Skeletal muscle tissue (tissue), 4 donors: ENCODE results near the gene SLC8A3. TPM values are rescaled to one million over a fixed set of nuclear protein-coding genes. Genes with fewer than 3 reads are reported as not detected.

Experiments used
- H3K27ac ChIP-seq: one replicate; pipeline ENCODE4 v1.7.0; 2013; ENCODE audit warnings: mild to moderate bottlenecking, low read depth, low read length, inconsistent platforms
- H3K27me3 ChIP-seq, 3 donors: one replicate each; pipeline ENCODE4 v1.7.0; 2013; ENCODE audit warnings: low read length in 3 of 3; ENCODE audit not compliant: control insufficient read depth in 3 of 3, insufficient read depth in 3 of 3
- H3K36me3 ChIP-seq, 3 donors: one replicate each; pipeline ENCODE4 v1.7.0; 2013; ENCODE audit warnings: low read length in 3 of 3; ENCODE audit not compliant: control insufficient read depth in 3 of 3, insufficient read depth in 3 of 3
- H3K4me1 ChIP-seq, 3 donors: one replicate each; pipeline ENCODE4 v1.7.0; 2013; ENCODE audit warnings: low read length in 3 of 3, mild to moderate bottlenecking in 3 of 3; ENCODE audit not compliant: control insufficient read depth in 3 of 3, insufficient read depth in 3 of 3
- H3K4me3 ChIP-seq, 3 donors: one replicate each; pipeline ENCODE4 v1.7.0; 2013; ENCODE audit warnings: low read length in 3 of 3
- H3K9ac ChIP-seq, 3 donors: one replicate each; pipeline ENCODE4 v1.7.0; 2013; ENCODE audit warnings: low read length in 3 of 3, mild to moderate bottlenecking in 3 of 3, moderate library complexity in 2 of 3, low read depth in 1 of 3
- H3K9me3 ChIP-seq, 3 donors: one replicate each; pipeline ENCODE4 v1.7.0; 2013; ENCODE audit warnings: low read length in 3 of 3; ENCODE audit not compliant: control insufficient read depth in 3 of 3
- total RNA-seq: library from RNA; depleted of rRNA; stranded (reverse); fragments of >200 nt; gene quantifications from one replicate; pipeline ENCODE4 v1.2.3, GENCODE V29; 2014
- donor health status: Osteomylitis.

Gene SLC8A3
- total RNA-seq, 1 donor from 2014 or later: 13.0 TPM

DNA sequence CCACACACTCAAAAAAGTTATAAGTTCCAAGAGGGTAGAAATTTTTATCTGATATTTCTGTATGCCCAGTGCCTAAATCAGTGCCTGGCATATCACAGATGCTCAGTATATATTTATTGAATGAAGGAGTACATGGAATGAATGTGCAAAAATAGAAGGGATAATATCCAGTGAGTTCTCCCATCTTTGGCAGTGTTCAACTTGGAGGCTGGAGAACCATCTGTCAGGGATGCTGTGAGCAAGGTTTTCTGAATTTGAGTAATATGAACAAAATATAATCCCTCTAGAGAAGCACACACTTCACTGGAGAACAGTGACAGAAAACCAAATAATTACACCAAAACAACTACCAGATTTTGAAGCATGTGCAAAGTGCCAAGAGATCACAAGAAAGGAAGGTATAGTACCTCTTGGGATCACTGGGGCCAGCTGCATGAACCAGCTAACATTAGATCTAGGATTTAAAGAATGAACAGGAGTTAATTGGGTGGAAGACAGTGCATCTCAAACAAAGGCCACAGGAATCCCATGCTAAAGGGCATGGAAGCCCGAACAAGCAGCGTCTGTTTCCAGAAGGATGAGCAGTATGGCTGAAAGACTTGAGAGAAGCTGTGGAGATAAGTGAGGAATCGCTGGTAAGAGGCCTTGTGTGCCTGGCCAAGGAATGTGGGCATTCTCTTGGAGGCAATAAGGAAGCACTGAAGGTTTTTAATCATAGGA is 11.5 kb downstream of the SLC8A3 start:
- Histone ChIP-seq H3K4me3 (no peak overlapping the region), H3K4me1 (peaks cover 2 to 48% (median 23%) of the 10 kb centered on the region in 3 donors), H3K36me3 (no peaks in the 10 kb centered on the region), H3K9ac (no peak overlapping the region), H3K27me3 (no peaks in the 10 kb centered on the region), H3K9me3 (no peaks in the 10 kb centered on the region), H3K27ac (no peak overlapping the region)

DNA sequence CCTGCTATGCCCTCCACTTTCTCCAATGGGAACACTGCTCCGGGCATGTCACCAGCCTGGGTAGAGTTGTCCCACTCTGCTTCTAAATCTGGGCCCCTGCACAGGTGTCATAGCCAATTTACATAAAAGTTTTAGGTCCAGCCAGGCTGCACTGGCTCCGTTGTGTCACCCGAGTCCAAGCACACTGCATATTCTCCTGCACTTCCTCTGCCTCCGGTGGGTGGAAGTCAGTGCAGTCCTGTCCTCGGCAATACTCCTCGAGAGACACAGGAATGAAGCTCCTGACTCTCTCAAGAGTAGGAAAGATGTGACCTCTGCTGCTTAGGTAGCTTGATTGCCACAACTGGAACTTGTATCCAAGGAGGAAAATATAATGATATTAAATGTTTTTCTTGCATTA is 15.2 kb downstream of the SLC8A3 start:
- Histone ChIP-seq H3K4me1 (peaks cover 0 to 18% (median 5%) of the 10 kb centered on the region in 3 donors), H3K9me3 (no peaks in the 10 kb centered on the region), H3K9ac (no peak overlapping the region), H3K27me3 (no peaks in the 10 kb centered on the region), H3K27ac (no peak overlapping the region), H3K4me3 (no peak overlapping the region), H3K36me3 (no peaks in the 10 kb centered on the region)

DNA sequence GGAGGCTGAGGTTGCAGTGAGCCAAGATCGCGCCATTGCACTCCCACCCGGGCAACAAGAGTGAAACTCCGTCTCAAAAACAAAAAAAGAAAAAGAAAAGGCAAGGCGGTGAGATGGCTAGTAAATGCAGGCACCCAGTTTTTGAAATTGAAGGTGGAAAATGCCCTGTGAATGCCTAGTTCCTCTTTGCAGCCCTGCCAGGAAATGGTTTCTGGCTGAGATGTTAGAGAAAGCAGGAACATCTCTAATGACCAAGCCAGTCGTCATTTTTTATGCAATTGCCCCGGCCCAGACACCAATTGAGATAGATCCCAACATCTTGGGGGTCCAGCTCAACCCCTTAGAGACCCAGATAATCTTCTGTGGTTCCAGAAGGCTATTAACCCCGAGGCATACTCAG is 17.0 kb downstream of the SLC8A3 start:
- Histone ChIP-seq H3K9me3 (no peaks in the 10 kb centered on the region), H3K4me3 (no peak overlapping the region), H3K27ac (no peak overlapping the region), H3K36me3 (peaks cover 7 to 17% (median 16%) of the 10 kb centered on the region in 3 donors), H3K4me1 (peaks cover 0 to 18% (median 5%) of the 10 kb centered on the region in 3 donors), H3K27me3 (no peaks in the 10 kb centered on the region), H3K9ac (no peak overlapping the region)

DNA sequence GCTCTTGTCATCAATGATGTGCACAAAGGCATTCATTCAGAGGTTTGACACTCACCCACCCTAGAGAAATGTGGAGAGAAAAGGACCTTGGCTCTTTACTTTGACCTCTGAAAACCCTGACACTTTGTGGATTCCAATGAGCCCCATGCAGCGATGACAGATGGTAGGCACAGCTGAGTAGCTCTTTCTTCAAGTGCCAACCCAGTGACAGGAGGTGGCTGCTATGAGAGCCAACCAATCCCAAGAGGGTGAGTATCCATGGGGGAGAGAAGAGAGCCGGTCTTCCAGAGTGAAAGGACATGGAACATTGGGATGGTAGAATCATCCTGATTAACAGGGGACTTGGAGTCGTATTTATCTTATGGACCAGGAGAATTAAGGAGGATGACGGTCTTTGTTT is 17.8 kb downstream of the SLC8A3 start:
- Histone ChIP-seq H3K27me3 (no peaks in the 10 kb centered on the region), H3K27ac (peak overlapping the region; percentile 15), H3K36me3 (peaks cover 9 to 21% (median 17%) of the 10 kb centered on the region in 3 donors), H3K4me3 (no peak overlapping the region), H3K9ac (no peak overlapping the region), H3K4me1 (peaks cover 0 to 16% (median 5%) of the 10 kb centered on the region in 3 donors), H3K9me3 (no peaks in the 10 kb centered on the region)

DNA sequence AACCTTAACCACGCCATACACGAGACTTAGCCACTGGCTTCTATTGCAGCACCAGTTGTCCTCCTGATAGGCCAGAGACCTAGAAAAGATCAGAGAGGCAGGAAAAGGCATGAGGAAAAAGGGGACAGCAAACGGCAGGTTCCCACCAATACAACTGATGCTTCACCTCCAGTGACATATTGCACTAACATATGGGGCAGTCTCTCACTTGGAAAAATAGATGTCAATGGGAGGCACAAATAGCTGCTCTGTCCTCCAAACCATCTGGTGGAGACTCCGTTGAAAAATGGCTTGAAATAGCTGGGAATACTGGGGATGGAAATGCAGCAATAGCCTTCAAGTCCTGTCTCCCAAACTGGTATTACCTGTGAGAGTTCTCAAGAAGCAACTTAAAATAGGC is 20.3 kb downstream of the SLC8A3 start:
- H3K36me3 ChIP-seq: peaks cover 9 to 21% (median 17%) of the 10 kb centered on the region in 3 donors

DNA sequence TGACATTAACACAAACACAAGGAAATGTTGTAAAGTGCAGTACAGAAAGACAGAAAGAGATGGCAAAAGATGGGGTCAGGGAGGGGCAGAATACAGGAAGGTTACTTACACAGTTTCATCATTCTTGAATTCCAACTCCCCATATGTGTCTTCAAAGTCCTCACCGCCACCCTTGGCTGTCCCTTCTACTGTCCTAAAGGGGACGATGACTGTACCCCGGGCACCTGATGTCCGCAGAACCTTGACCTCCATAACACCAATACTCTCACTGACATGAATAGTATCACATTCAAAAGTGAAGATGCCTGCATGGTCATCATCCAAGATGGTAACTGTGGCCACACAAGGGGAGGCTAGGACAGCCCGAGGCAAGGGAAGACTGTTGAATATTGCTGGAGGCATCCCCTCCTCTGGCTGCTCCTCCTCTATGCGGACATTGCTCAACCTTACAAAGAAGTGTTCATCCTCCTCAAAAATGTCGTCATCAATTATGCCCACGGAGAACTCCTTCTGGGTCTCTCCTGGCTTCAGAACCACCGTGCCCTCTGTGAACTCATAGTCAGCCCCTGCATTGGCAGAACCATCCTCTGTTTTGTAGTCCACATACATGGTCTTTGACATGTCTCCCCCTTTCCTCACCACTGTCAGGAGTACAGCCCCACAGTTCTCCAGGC is 22.1 kb downstream of the SLC8A3 start:
- H3K4me1 ChIP-seq: no peaks in the 10 kb centered on the region
- no peak overlapping the region for H3K27ac ChIP-seq
- peaks cover 9 to 21% (median 17%) of the 10 kb centered on the region in 3 donors for H3K36me3 ChIP-seq
- no peaks in the 10 kb centered on the region for H3K9me3 ChIP-seq
- no peaks in the 10 kb centered on the region for H3K27me3 ChIP-seq
- H3K4me3 ChIP-seq: no peak overlapping the region
- H3K9ac ChIP-seq: no peak overlapping the region

More for the DNA sequence above, 20.3 kb downstream of the SLC8A3 start:
- Histone ChIP-seq H3K27ac (no peak overlapping the region), H3K9ac (no peak overlapping the region), H3K27me3 (no peaks in the 10 kb centered on the region), H3K4me1 (peaks cover 0 to 8% (median 2%) of the 10 kb centered on the region in 3 donors), H3K9me3 (no peaks in the 10 kb centered on the region), H3K4me3 (no peak overlapping the region)

DNA sequence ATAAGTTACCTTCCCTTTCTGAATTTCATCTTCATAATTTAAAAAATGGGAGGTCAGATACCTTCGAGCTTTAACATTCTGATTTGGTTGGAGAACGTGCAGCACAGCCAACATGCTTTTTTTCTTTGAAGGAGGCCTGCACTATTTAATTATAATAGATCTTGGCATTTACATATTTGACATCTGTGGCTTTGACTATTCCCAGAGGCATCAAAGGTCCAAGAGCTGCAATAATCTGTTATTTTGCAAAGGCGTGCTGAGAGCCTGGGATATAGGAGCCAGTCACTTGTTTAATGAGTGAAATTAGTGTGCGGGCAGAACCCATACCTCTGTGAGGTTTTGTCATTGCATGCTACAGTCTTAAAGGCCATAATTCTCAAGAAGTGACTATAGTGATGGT is 26.4 kb downstream of the SLC8A3 start:
- H3K27ac ChIP-seq: no peak overlapping the region
- peaks cover 4 to 20% (median 11%) of the 10 kb centered on the region in 3 donors for H3K4me1 ChIP-seq
- H3K9ac ChIP-seq: no peak overlapping the region

DNA sequence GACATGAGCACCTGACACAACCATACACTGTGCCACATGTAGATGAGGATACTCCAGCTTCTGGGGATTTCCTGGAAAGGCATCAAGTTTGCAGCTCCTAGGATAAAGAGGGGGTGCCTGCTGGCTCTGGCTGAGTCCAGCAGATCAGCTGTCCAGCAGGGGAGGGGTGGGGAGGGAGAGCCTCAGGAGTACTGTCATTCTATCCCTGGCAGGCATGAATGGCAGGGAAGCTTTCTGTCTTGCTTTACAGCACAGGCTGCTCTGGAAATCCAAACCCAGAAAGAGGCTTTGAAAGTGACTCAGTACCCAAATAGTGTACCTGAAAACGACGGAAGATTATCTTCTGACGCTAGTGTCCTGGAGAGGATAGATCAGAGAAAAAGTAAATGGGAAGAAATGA is 32.2 kb downstream of the SLC8A3 start:
- H3K36me3 ChIP-seq: peaks cover 0 to 2% (median 0%) of the 10 kb centered on the region in 3 donors
- peak overlapping the region; percentile 43 for H3K27ac ChIP-seq
- no peaks in the 10 kb centered on the region for H3K9me3 ChIP-seq
- H3K9ac ChIP-seq: peak overlapping the region in 1 of 3 donors; percentile 0
- H3K27me3 ChIP-seq: no peaks in the 10 kb centered on the region
- H3K4me3 ChIP-seq: no peak overlapping the region
- peaks cover 10 to 39% (median 22%) of the 10 kb centered on the region in 3 donors for H3K4me1 ChIP-seq

More for the DNA sequence above, 26.4 kb downstream of the SLC8A3 start:
- H3K36me3 ChIP-seq: peaks cover 7 to 9% (median 7%) of the 10 kb centered on the region in 3 donors
- H3K27me3 ChIP-seq: no peaks in the 10 kb centered on the region
- no peaks in the 10 kb centered on the region for H3K9me3 ChIP-seq
- H3K4me3 ChIP-seq: no peak overlapping the region

DNA sequence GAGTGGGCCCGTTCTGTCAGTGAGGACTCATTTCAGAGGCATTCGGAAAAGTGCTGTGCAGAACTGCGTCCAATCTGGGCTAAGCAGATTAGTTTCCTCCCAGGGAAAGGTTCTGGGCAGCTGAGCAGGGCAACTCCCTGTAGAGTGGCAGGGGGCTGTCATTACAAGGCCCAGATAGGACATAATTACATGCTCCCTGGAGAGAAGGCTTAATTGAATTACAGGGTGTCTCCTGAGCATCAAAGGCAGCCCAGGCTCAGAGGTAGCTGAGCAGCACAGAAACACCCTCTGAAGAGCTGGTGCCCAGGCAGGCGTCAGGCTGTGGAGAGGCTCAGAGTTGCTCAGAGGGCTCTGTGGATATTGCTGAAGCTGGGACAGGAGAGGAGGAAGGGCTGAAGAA is 36.0 kb downstream of the SLC8A3 start:
- no peaks in the 10 kb centered on the region for H3K27me3 ChIP-seq
- no peak overlapping the region for H3K4me3 ChIP-seq
- H3K27ac ChIP-seq: no peak overlapping the region
- H3K36me3 ChIP-seq: peaks cover 0 to 2% (median 0%) of the 10 kb centered on the region in 3 donors
- no peak overlapping the region for H3K9ac ChIP-seq
- H3K9me3 ChIP-seq: no peaks in the 10 kb centered on the region
- peaks cover 16 to 51% (median 38%) of the 10 kb centered on the region in 3 donors for H3K4me1 ChIP-seq

DNA sequence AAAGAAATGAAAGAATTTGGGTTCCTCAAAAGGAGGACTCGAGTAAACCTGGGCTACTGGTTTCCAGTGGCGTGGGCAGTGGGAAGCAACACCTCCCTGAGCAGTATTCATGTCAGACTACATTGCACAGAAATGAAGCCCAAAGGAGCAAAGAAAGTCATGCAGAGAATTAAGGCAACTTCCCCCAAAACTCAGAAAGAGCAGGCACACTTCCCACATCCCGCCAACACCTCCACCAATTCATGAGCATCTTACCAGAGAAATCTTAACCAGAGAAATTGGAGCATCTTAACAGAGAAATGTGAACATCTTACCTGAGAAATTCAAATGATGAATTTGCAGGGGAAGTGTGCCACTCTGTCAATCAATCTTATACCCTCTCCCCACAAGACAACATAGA is 36.7 kb downstream of the SLC8A3 start:
- Histone ChIP-seq H3K27me3 (no peaks in the 10 kb centered on the region), H3K9ac (no peak overlapping the region), H3K4me3 (no peak overlapping the region), H3K36me3 (peaks cover 0 to 2% (median 0%) of the 10 kb centered on the region in 3 donors), H3K4me1 (peaks cover 10 to 45% (median 32%) of the 10 kb centered on the region in 3 donors), H3K9me3 (no peaks in the 10 kb centered on the region), H3K27ac (no peak overlapping the region)
